BE2C (cell line): ENCODE results near the gene ZNF469.

ENCODE experiments used
- DNase-seq: peaks from one replicate; pipeline ENCODE4 v3.0.0-alpha.2; 2020
- H3K27me3 ChIP-seq: fragments of 250-450 bp; sonication (Bioruptor Pico); 2 replicates; pipeline ENCODE4 v1.5.1; 2020; ENCODE audit warnings: mild to moderate bottlenecking
- H3K36me3 ChIP-seq: fragments of 250-450 bp; sonication (Bioruptor Pico); 2 replicates; pipeline ENCODE4 v1.5.1; 2020; ENCODE audit warnings: mild to moderate bottlenecking
- H3K4me1 ChIP-seq: fragments of 250-450 bp; sonication (Bioruptor Pico); 2 replicates; pipeline ENCODE4 v1.5.1; 2020
- H3K4me3 ChIP-seq: 2 replicates; pipeline ENCODE4 v1.5.1; 2011; ENCODE audit warnings: low read depth, low read length
- H3K9me3 ChIP-seq: fragments of 250-450 bp; sonication (Bioruptor Pico); 2 replicates; pipeline ENCODE4 v1.5.1; 2020
- CTCF ChIP-seq: IDR thresholded peaks from 2 replicates; pipeline ENCODE4 v1.5.1; 2012; ENCODE audit warnings: mild to moderate bottlenecking, low read depth, low read length

Gene ZNF469

GRCh38 chr16:88413231-88413630, 30.5 kb downstream of the ZNF469 start:
- H3K27me3 ChIP-seq, result no peaks in the 10 kb centered on the region
- no peaks in the 10 kb centered on the region for H3K9me3 ChIP-seq
- H3K4me3 ChIP-seq, result no peak overlapping the region
- H3K4me1 ChIP-seq, result no peaks in the 10 kb centered on the region
- H3K36me3 ChIP-seq, result no peaks in the 10 kb centered on the region
- no peak for DNase-seq
- TF ChIP-seq CTCF, result no peak

- H3K36me3 ChIP-seq, result no peaks in the 10 kb centered on the region
- H3K9me3 ChIP-seq, result no peaks in the 10 kb centered on the region
- TF ChIP-seq CTCF, result no peak
- H3K27me3 ChIP-seq, result no peaks in the 10 kb centered on the region
- no peaks in the 10 kb centered on the region for H3K4me1 ChIP-seq
- no peak for DNase-seq
- H3K4me3 ChIP-seq, result no peak overlapping the region
These were observed 30.9 kb downstream of the ZNF469 start for GRCh38 chr16:88413631-88414030.

GRCh38 chr16:88414521-88415380, 32.0 kb downstream of the ZNF469 start:
- Histone ChIP-seq H3K27me3 (no peaks in the 10 kb centered on the region), H3K4me1 (no peaks in the 10 kb centered on the region), H3K9me3 (no peaks in the 10 kb centered on the region), H3K36me3 (no peaks in the 10 kb centered on the region), H3K4me3 (no peak overlapping the region)
- no peak for TF ChIP-seq CTCF
- no peak for DNase-seq

GRCh38 chr16:88415381-88415705, 32.6 kb downstream of the ZNF469 start:
- no peaks in the 10 kb centered on the region for H3K27me3 ChIP-seq
- H3K4me3 ChIP-seq, result no peak overlapping the region
- H3K9me3 ChIP-seq, result no peaks in the 10 kb centered on the region
- no peak for TF ChIP-seq CTCF
- no peaks in the 10 kb centered on the region for H3K36me3 ChIP-seq
- no peak for DNase-seq
- H3K4me1 ChIP-seq, result no peaks in the 10 kb centered on the region

GRCh38 chr16:88415713-88416323, 33.1 kb downstream of the ZNF469 start:
- no peaks in the 10 kb centered on the region for H3K9me3 ChIP-seq

More at GRCh38 chr16:88415713-88416323, 33.1 kb downstream of the ZNF469 start:
- Histone ChIP-seq H3K4me1 (no peaks in the 10 kb centered on the region), H3K4me3 (no peak overlapping the region), H3K36me3 (no peaks in the 10 kb centered on the region), H3K27me3 (no peaks in the 10 kb centered on the region)
- no peak for DNase-seq
- no peak for TF ChIP-seq CTCF
